Stimulated activated CD4-positive, alpha-beta T cell treated with anti-CD3 and anti-CD28 coated beads, TNF-alpha, amount 100 ng/mL, for 4 hours (primary cell): Measurements from ENCODE around the gene ACSS2.
A peak's percentile ranks its signal among the peaks of the same experiment; 100 is the strongest.

Source experiments
- DNase-seq, 3 experiments: peaks; one replicate each; pipeline ENCODE4 v3.0.0-alpha.2; 2020; ENCODE audit warnings: low read depth in 3 of 3

ACSS2 gene

GRCh38 chr20:34948030-34948429 lies 71.6 kb downstream of the ACSS2 start:
- DNase-seq = no peak

- DNase-seq = no peak
Measured at GRCh38 chr20:34949120-34949519, 72.7 kb downstream of the ACSS2 start.

GRCh38 chr20:34951252-34951651 lies 74.8 kb downstream of the ACSS2 start:
- no peak for DNase-seq

- DNase-seq = no peak
Measured at GRCh38 chr20:34951652-34952051, 75.2 kb downstream of the ACSS2 start.

- DNase-seq = no peak
Measured at GRCh38 chr20:34952671-34953070, 76.3 kb downstream of the ACSS2 start.

- no peak for DNase-seq
Measured at GRCh38 chr20:34953960-34954359, 77.5 kb downstream of the ACSS2 start.

- no peak for DNase-seq
Measured at GRCh38 chr20:34954904-34955230, 78.5 kb downstream of the ACSS2 start.

- DNase-seq = peak; percentile 93 to 98 (median 95)
Measured at GRCh38 chr20:34955231-34956040, 79.0 kb downstream of the ACSS2 start, which contains the start of the genes GSS and MYH7B. GSS (minus strand) TSS chr20:34955806; CDS start chr20:34951852, 3,954 bp downstream. MYH7B (plus strand) TSS chr20:34955868; CDS start chr20:34978006, 22,138 bp downstream.

- no peak for DNase-seq
Measured at GRCh38 chr20:34956041-34956458, 79.6 kb downstream of the ACSS2 start.

GRCh38 chr20:34956751-34957472 lies 80.5 kb downstream of the ACSS2 start:
- no peak for DNase-seq

- no peak for DNase-seq
Measured at GRCh38 chr20:34964486-34964885, 88.1 kb downstream of the ACSS2 start.

- no peak for DNase-seq
Measured at GRCh38 chr20:34965051-34965450, 88.6 kb downstream of the ACSS2 start.

GRCh38 chr20:34967421-34967820 lies 91.0 kb downstream of the ACSS2 start:
- DNase-seq = no peak

- DNase-seq = no peak
Measured at GRCh38 chr20:34968042-34968775, 91.8 kb downstream of the ACSS2 start.

GRCh38 chr20:34970193-34970840 lies 93.9 kb downstream of the ACSS2 start:
- DNase-seq = no peak

GRCh38 chr20:34970846-34971560 lies 94.6 kb downstream of the ACSS2 start:
- no peak for DNase-seq

GRCh38 chr20:34971561-34972235 lies 95.3 kb downstream of the ACSS2 start:
- DNase-seq = no peak

GRCh38 chr20:34974246-34974645 lies 97.8 kb downstream of the ACSS2 start:
- DNase-seq = no peak

- no peak for DNase-seq
Measured at GRCh38 chr20:34976286-34976685, 99.9 kb downstream of the ACSS2 start.
